Immature natural killer cell (primary cell): ENCODE results near the gene SLC39A1. TPM values are rescaled to one million over a fixed set of nuclear protein-coding genes. Genes with fewer than 3 reads are reported as not detected.

Experiments
- polyA plus RNA-seq, 3 donors: library from polyadenylated mRNA; unstranded; fragments of 300-500 nt; fragmentation: Illumina TruSeq; gene quantifications; one replicate each; pipeline ENCODE4 v1.2.3, GENCODE V29; 2021

The SLC39A1 gene
- polyA plus RNA-seq, 3 donors from 2014 or later, result 52.3 to 84.8 (median 54.6) TPM

Other genes starting within 250 kb of the SLC39A1 start
- gene INTS3, start 235.5 kb downstream of the SLC39A1 start, polyA plus RNA-seq, result 10 to 100 TPM in 1 of 3 donors, 1 to 10 TPM in 2; 7.5 to 14.5 (median 7.9) TPM
- gene SLC27A3, start 188.1 kb downstream of the SLC39A1 start, polyA plus RNA-seq, result 10 to 100 TPM; 38.3 to 89.0 (median 54.3) TPM
- gene GATAD2B, start 40.6 kb downstream of the SLC39A1 start, polyA plus RNA-seq, result 1 to 10 TPM; 1.3 to 5.5 (median 2.1) TPM
- gene DENND4B, start 16.8 kb downstream of the SLC39A1 start, polyA plus RNA-seq, result 10 to 100 TPM in 2 of 3 donors, 1 to 10 TPM in 1; 9.9 to 37.1 (median 11.5) TPM
- gene CRTC2, start 4.9 kb downstream of the SLC39A1 start, polyA plus RNA-seq, result 10 to 100 TPM; 13.0 to 31.2 (median 19.3) TPM
- gene CREB3L4, start 4.4 kb upstream of the SLC39A1 start, polyA plus RNA-seq, result 10 to 100 TPM; 10.0 to 17.6 (median 15.2) TPM
- 100 to 1,000 TPM; 365 to 460 (median 440) TPM for gene JTB, start 14.1 kb upstream of the SLC39A1 start, polyA plus RNA-seq
- not detected for gene RAB13, start 22.8 kb upstream of the SLC39A1 start, polyA plus RNA-seq
- over 10,000 TPM in 1 of 3 donors, 1,000 to 10,000 TPM in 2; 7,421 to 15,806 (median 9,939) TPM for gene RPS27, start 27.2 kb upstream of the SLC39A1 start, polyA plus RNA-seq
- gene NUP210L, start 191.5 kb upstream of the SLC39A1 start, polyA plus RNA-seq, result under 1 TPM in 1 of 3 donors, not detected in 2; 0.13 TPM
- gene TPM3, start 228.6 kb upstream of the SLC39A1 start, polyA plus RNA-seq, result 1,000 to 10,000 TPM; 1,142 to 1,239 (median 1,223) TPM
- not detected for gene CFAP141, start 242.8 kb upstream of the SLC39A1 start, polyA plus RNA-seq